Astrocyte (in vitro differentiated cells and primary cell): ENCODE data around the gene PKNOX2. TPM values are rescaled to one million over a fixed set of nuclear protein-coding genes. Genes with fewer than 3 reads are reported as not detected.
A peak's percentile ranks its signal among the peaks of the same experiment; 100 is the strongest.

Experiments used
- DNase-seq: peaks from one replicate; pipeline ENCODE4 v3.0.0-alpha.2; 2010; ENCODE audit warnings: low read depth
- FAIRE-seq: peaks from 2 replicates; lab custom pipeline; 2011; peaks lifted over from hg19 to GRCh38; lab: Jason Lieb, UNC
- H2AFZ ChIP-seq: 2 replicates; pipeline ENCODE4 v1.6.0; 2012; ENCODE audit warnings: low read depth, low read length, inconsistent platforms
- H3K27ac ChIP-seq: 2 replicates; pipeline ENCODE4 v1.5.1; 2011; ENCODE audit warnings: low read depth, low read length, inconsistent platforms
- H3K27me3 ChIP-seq: 2 replicates; pipeline ENCODE4 v1.6.0; 2011; ENCODE audit warnings: low read length, inconsistent platforms; ENCODE audit not compliant: insufficient read depth
- H3K36me3 ChIP-seq: 2 replicates; pipeline ENCODE4 v1.5.1; 2011; ENCODE audit warnings: low read length, inconsistent platforms; ENCODE audit not compliant: insufficient read depth
- H3K4me1 ChIP-seq: 2 replicates; pipeline ENCODE4 v1.5.1; 2011; ENCODE audit warnings: low read length, inconsistent platforms; ENCODE audit not compliant: insufficient read depth
- H3K4me2 ChIP-seq: 2 replicates; pipeline ENCODE4 v1.6.0; 2012; ENCODE audit warnings: low read length, inconsistent platforms
- H3K4me3 ChIP-seq: 2 replicates; pipeline ENCODE4 v1.5.1; 2011; ENCODE audit warnings: low read depth, mild to moderate bottlenecking, low read length, inconsistent platforms; ENCODE audit not compliant: insufficient read depth
- H3K79me2 ChIP-seq: 2 replicates; pipeline ENCODE4 v1.6.0; 2012; ENCODE audit warnings: mild to moderate bottlenecking, low read length, inconsistent platforms; ENCODE audit not compliant: insufficient read depth
- H3K9ac ChIP-seq: 2 replicates; pipeline ENCODE4 v1.6.0; 2012; ENCODE audit warnings: mild to moderate bottlenecking, low read length, inconsistent platforms
- H3K9me3 ChIP-seq: 2 replicates; pipeline ENCODE4 v1.5.1; 2012; ENCODE audit warnings: low read depth, mild to moderate bottlenecking, low read length, inconsistent platforms; ENCODE audit not compliant: insufficient read depth
- H4K20me1 ChIP-seq: 2 replicates; pipeline ENCODE4 v1.6.0; 2012; ENCODE audit warnings: low read length, inconsistent platforms; ENCODE audit not compliant: insufficient read depth
- H3K27ac Mint-ChIP-seq: one replicate; pipeline ENCODE4 v1.8.0; 2021; ENCODE audit warnings: mild to moderate bottlenecking, mixed read lengths; ENCODE audit not compliant: unreplicated experiment
- H3K27me3 Mint-ChIP-seq: one replicate; pipeline ENCODE4 v1.8.0; 2021; ENCODE audit warnings: low read depth, mixed read lengths; ENCODE audit not compliant: unreplicated experiment
- H3K36me3 Mint-ChIP-seq: one replicate; pipeline ENCODE4 v1.8.0; 2021; ENCODE audit warnings: low read depth, mixed read lengths; ENCODE audit not compliant: unreplicated experiment
- H3K4me1 Mint-ChIP-seq: one replicate; pipeline ENCODE4 v1.8.0; 2021; ENCODE audit warnings: low read depth, mixed read lengths; ENCODE audit not compliant: unreplicated experiment
- H3K4me3 Mint-ChIP-seq: one replicate; pipeline ENCODE4 v1.8.0; 2021; ENCODE audit warnings: mild to moderate bottlenecking, moderate library complexity, mixed read lengths; ENCODE audit not compliant: unreplicated experiment
- H3K9me3 Mint-ChIP-seq: one replicate; pipeline ENCODE4 v1.8.0; 2021; ENCODE audit warnings: mild to moderate bottlenecking, mixed read lengths; ENCODE audit not compliant: unreplicated experiment
- CTCF ChIP-seq: IDR thresholded peaks from 2 replicates; pipeline ENCODE4 v1.5.1; 2011; ENCODE audit warnings: low read depth, mild to moderate bottlenecking, inconsistent platforms, low read length, moderate library complexity; ENCODE audit not compliant: insufficient read depth
- EZH2 ChIP-seq: IDR thresholded peaks from 2 replicates; pipeline ENCODE4 v1.6.1; 2012; ENCODE audit warnings: mild to moderate bottlenecking, low read length, inconsistent platforms; ENCODE audit not compliant: insufficient read depth
- total RNA-seq: library from RNA; stranded (reverse); gene quantifications from 2 replicates; pipeline ENCODE4 v1.2.1, GENCODE V29; 2021

The PKNOX2 gene
- total RNA-seq, 1 donor from 2014 or later: 53.4 TPM

DNA sequence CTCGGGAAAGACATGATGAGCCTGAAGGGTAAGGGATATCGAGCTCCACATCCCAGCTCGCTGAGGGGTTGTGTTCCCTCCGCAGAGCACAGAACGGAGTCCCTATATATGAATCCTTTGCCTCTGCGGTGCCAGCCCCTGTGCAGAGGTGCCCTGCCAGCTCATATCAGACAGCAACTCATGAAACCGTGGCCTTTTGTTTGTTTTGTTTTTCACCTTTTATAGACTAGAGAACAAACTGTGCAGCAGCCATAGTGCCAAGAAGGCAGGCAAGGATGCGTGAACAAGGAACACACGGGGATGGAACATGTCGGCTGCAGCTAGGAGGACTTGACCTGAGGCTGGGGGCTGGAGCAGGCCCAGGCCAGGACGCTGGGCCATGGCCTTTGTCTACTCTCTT lies 109.8 kb downstream of the PKNOX2 start:
- Mint-ChIP-seq H3K4me1 (peaks cover 35% of the 10 kb centered on the region), H3K4me3 (no peak overlapping the region), H3K36me3 (peaks cover 6% of the 10 kb centered on the region), H3K9me3 (no peaks in the 10 kb centered on the region), H3K27ac (no peak overlapping the region), H3K27me3 (no peaks in the 10 kb centered on the region)
- Histone ChIP-seq H4K20me1 (no peaks in the 10 kb centered on the region), H2AFZ (no peak overlapping the region), H3K4me2 (no peak overlapping the region), H3K4me3 (no peak overlapping the region), H3K36me3 (no peaks in the 10 kb centered on the region), H3K27me3 (no peaks in the 10 kb centered on the region), H3K4me1 (peaks cover 58% of the 10 kb centered on the region), H3K9ac (no peak overlapping the region), H3K9me3 (no peaks in the 10 kb centered on the region), H3K79me2 (no peaks in the 10 kb centered on the region), H3K27ac (no peak overlapping the region)
- FAIRE-seq: no peak
- DNase-seq: no peak
- TF ChIP-seq CTCF (no peak), EZH2 (no peak)

DNA sequence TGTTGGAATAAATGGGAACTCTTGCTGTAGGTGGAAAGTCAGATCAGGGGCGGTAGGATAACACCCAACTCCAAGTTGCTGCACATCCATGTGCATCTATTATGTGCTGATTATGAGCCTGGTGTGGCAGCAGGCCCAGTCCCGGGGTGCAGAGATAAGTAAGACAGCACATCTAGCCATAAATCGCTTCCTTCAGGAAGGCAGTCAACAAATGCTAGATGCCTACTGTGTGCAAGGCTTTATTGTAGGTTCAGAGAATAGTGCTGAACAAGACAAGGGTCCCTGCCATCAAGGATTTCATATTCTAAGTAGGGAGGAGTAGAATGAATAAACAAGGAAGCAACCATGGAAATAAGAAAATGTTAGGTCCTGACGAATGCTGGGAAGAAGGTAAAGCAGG lies 110.2 kb downstream of the PKNOX2 start:
- Histone ChIP-seq H3K9me3 (no peaks in the 10 kb centered on the region), H4K20me1 (no peaks in the 10 kb centered on the region), H3K27me3 (no peaks in the 10 kb centered on the region), H3K4me1 (peaks cover 54% of the 10 kb centered on the region), H3K36me3 (no peaks in the 10 kb centered on the region), H3K4me2 (no peak overlapping the region), H2AFZ (no peak overlapping the region), H3K79me2 (no peaks in the 10 kb centered on the region), H3K4me3 (no peak overlapping the region), H3K27ac (no peak overlapping the region), H3K9ac (no peak overlapping the region)
- Mint-ChIP-seq H3K27ac (no peak overlapping the region), H3K36me3 (peaks cover 6% of the 10 kb centered on the region), H3K4me3 (no peak overlapping the region), H3K9me3 (no peaks in the 10 kb centered on the region), H3K4me1 (peaks cover 35% of the 10 kb centered on the region), H3K27me3 (no peaks in the 10 kb centered on the region)
- FAIRE-seq (no peak), DNase-seq (no peak)
- no peak for TF ChIP-seq CTCF
- TF ChIP-seq EZH2: no peak

DNA sequence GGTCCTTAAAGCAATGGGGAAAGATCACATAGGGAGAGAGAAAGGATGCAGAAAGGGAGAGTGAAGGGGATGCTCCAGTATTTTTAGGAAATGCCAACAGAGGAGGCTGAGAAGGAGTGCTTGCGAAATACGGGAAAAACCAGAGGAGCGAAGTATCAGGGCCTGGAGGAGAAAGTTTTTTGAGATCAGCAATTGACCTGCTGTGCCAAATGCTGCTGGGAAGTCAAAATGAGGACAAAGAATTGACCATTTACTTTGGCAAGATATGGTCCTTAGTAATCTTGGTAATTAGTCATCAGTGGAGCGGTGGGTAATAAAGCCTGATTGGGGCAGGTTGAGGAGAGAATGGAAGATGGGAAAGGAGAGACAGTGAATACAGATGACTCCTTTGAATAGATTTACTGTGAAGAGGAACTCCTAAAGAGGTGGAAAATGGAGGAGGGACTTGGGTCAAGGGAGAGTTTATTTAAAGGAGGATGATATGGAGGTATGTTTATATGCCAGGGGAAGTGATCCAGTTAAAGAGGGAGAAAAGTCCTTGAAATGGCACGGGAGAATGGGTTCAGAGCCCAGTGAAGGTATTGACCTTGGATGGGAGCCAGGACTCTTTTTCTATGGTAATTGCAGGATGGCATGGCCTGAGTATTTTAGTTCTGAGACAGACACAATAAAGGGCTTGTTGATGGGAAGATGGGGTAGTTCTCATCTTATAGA lies 111.5 kb downstream of the PKNOX2 start:
- Mint-ChIP-seq H3K4me1 (peaks cover 31% of the 10 kb centered on the region), H3K36me3 (peaks cover 9% of the 10 kb centered on the region), H3K27me3 (no peaks in the 10 kb centered on the region), H3K4me3 (no peak overlapping the region), H3K9me3 (no peaks in the 10 kb centered on the region), H3K27ac (no peak overlapping the region)
- H3K9me3 ChIP-seq: no peaks in the 10 kb centered on the region
- H3K9ac ChIP-seq: no peak overlapping the region
- no peak for FAIRE-seq
- H3K4me3 ChIP-seq: no peak overlapping the region
- H3K4me2 ChIP-seq: peak overlapping the region; percentile 18
- no peaks in the 10 kb centered on the region for H3K36me3 ChIP-seq
- peak; percentile 75 for DNase-seq
- TF ChIP-seq EZH2: no peak
- TF ChIP-seq CTCF: no peak
- no peak overlapping the region for H2AFZ ChIP-seq
- no peaks in the 10 kb centered on the region for H4K20me1 ChIP-seq
- H3K27me3 ChIP-seq: no peaks in the 10 kb centered on the region
- no peaks in the 10 kb centered on the region for H3K79me2 ChIP-seq
- peak overlapping the region; percentile 47 for H3K27ac ChIP-seq
- peaks cover 41% of the 10 kb centered on the region for H3K4me1 ChIP-seq
